Posterior vena cava (tissue), 2 donors: ENCODE results near the gene SHROOM3. TPM values are rescaled to one million over a fixed set of nuclear protein-coding genes. Genes with fewer than 3 reads are reported as not detected.

Source experiments
- DNase-seq: peaks from one replicate; pipeline ENCODE4 v3.0.0-alpha.2; 2020; ENCODE audit warnings: low spot score
- intact Hi-C, 2 donors: fragments of 100-400 bp; cut with DNase I; formaldehyde crosslinking; loops; one replicate each; pipeline versions ENCODE4 v1.14.1 to v1.14.2; 2022 to 2023
- total RNA-seq, 2 donors: library from RNA; stranded (reverse); fragmentation: NEBNext Ultra II Directional; extraction: Animal tissue kit (Norgen Biotek cat#: 25700); gene quantifications; one replicate each; pipeline ENCODE4 v1.2.1, GENCODE V29; 2021
- donor health status: DM: yes; HTN: yes; CAD: no.
- donor health status: DM: yes; HTN: yes; CAD: no.

SHROOM3 gene
- total RNA-seq, 2 donors from 2014 or later = 71.4 to 77.8 TPM

DNA sequence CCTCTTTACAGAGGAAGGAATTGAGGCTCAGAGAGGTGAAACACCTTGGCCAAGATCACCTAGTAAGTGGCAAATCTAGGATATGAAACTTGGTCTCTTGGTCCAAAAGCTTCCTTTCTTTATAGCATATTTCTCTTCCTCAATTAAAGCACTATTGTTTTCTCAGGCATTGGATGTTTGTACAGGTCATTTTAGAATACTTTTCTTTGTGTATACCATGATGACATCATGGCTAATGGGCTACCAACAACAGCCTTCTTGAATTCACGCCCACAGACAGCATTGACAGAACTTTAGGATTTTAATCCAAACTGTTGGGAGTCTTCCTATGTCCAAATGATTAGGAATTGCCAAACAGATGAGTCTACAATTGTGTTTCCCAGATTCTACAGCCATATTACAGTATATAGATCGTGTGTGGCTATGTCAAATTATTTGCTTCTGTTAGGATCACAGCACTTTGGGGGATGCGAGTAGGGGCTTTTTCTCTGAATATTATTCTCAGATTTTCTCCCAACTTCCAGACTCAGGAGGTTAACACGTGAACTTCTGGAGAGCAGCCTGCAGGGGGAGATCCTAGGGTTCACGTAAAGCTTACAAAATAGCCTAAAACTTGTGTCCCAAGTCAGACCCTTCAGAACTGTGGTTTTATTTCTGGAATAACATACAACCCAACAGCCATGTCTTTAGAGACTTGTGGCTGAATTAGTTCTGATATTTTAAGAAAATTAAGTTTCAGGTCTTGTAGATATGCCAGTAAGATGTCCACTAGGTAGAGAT, 191.8 kb downstream of the SHROOM3 start:
- intact Hi-C loops = no loop called here
- no peak for DNase-seq

DNA sequence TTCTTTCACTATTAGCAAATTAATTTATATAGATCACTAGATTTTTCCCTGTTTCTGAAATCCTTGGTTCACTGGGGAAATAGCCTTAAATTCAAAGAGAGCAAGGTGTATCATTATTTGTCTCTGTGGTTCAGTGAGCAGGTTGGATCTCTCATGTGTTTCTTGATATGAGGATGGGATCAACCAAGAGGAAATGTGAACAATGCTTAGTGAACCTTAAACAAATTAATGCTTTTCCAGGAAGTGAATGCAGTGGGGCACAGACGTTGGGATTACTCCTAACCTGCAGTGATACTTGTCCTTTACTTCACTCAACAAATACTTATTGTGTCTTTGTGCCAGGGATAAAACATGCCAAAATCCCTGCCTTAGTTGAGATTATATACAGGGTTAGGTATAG, 193.2 kb downstream of the SHROOM3 start:
- intact Hi-C loops = no loop called here
- no peak for DNase-seq

DNA sequence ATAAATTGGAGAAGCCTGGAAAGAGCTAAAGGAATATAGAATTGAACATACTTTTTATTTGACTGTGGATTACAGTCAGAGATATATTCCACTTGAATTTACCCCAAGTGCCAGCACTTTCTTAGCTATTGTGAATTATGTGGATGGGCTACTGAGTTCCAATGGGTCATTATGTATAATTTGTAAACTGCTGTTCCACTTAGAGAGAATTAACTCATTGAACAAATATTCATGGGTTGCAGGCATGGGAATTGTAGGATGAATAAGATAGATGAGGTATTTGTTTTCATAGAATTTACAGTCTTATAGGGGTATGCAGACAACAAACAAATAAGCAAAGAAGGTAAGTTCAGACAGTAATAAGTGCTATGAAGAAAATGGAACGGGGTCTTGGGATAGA, 195.7 kb downstream of the SHROOM3 start:
- intact Hi-C loops = no loop called here
- no peak for DNase-seq

DNA sequence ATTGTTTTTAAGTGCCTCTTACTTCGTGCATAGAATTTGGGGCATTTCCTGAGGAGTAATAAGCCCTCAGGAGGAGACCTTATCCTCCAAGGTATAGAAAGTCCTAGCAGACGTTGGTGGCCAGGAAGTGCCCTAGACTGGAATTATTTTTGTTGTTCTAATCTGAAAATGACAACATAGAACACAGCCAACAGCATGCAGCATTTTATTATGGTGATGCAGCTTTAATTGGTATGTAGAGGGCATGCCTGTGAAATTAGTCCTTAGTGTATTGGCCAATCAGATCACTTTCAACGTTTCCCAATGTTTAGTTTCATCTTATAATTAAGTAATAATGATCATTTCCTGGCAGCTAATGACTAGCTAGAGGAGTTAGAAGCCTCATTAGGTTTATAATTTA, 199.2 kb downstream of the SHROOM3 start:
- intact Hi-C loops = no loop called here
- no peak for DNase-seq

DNA sequence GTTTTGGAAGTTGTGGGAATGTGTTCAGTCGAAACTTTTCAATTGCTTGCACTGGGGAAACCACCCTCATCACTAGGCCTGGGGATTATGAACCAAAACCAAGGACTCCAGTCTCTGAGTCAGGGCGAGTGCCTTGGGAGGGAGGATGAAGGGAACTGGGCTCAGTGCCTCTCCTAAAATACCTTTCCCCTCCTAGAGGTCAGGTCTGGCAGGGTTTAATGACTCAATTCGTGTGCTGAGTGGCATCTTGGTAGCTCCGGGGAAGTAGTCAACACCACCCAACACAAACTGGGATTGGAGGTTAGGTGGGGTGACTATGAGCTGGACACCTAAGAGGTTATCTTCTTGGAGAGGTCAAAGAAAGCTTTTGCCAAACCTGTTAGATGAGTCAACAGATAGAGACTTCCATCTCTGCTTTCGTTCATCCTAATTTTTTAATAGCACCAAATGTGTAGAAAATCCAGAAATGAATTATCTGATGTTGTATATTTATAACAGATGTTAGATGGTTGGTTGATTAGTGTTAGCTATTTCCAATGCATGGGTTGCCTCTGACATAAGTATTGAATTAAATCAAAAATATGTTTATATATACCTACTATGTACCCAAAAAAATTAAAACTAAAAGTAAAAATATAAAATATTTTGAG, 202.8 kb downstream of the SHROOM3 start:
- intact Hi-C loops = no loop called here
- no peak for DNase-seq

DNA sequence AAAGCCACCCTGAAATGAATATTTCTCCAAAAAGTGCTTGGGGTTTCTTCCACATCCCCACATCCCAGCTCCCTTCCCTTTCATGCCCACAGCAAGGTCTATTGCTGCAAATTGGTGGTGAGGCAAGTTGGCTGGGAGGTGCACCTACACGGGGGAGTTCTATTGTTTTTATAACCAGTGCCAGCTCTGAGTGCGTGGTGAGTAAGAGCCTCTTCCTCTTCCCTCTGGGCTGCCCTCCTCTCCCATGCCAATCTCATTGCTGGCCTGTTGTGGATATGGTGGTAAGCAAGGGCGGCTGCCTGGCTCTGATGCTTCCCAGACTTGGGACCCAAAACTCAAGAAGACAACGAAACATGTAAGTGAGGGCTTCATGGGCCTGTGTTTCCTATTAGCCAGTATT, 204.3 kb downstream of the SHROOM3 start:
- intact Hi-C loops = no loop called here
- no peak for DNase-seq

DNA sequence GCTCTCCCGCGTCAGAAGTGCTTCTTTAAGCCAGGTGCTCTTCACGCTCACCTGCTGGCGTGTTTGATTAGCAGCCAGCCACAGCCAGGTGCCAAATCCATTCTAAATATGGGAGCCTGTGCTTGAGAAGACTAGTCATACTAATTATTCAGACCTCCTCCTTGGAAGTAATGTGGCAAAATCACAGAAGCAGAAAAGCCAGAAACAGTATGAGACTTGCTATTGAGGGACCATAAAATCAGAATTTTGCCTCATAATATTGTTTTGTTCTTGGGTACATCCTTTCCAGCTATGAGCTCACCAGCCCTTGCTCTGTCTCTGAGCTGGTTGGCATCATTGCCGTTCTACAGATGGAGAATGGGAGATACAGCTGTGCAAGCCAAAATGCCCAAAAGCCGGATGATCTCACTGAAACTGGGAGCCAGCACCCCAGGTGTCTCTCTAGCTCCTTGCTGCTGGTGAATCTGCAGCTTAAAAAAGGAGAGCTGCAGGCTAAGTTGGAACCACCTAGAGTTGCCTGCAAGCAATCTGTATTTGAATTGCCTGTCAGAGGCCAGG, 205.4 kb downstream of the SHROOM3 start:
- no peak for DNase-seq
- intact Hi-C loops = no loop called here

DNA sequence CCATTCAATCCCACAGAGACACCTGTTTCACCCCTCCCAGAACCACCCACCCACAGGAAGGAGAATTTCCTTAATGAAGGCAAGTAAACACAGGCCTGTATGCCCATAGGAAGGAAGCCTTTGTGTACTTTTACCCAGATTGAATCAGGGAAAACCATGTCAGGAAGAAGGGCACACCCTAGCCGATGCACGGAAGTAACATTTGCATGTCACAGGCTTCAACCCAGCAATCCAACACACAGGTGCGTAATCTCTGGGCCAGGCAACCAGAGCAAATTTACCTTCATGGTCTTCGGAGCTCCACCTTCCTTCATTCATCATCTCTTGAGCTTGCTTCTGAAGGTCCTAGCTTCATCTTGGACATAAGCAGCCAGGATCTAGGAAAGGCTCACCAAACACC, 206.3 kb downstream of the SHROOM3 start:
- DNase-seq = no peak
- intact Hi-C loops = no loop called here

DNA sequence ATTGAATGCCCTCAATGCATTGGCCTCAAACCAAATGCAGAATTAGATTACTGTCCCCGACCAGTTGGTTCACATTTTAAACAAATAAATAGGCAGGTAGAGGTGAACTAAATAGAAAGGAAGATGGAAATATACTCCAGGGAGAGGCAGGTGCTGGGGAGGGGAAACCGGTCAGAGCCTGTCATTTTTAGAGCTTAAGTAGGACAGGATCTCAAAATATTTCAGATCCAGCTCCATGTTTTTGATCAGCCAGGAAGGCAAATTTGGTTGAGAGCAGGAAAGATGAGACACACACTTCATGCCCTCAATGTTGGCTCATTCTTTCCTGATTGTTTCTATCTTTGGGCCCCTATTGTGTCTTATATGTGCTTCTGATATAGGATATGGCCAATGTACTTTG, 206.7 kb downstream of the SHROOM3 start:
- intact Hi-C loops = no loop called here
- DNase-seq = no peak

DNA sequence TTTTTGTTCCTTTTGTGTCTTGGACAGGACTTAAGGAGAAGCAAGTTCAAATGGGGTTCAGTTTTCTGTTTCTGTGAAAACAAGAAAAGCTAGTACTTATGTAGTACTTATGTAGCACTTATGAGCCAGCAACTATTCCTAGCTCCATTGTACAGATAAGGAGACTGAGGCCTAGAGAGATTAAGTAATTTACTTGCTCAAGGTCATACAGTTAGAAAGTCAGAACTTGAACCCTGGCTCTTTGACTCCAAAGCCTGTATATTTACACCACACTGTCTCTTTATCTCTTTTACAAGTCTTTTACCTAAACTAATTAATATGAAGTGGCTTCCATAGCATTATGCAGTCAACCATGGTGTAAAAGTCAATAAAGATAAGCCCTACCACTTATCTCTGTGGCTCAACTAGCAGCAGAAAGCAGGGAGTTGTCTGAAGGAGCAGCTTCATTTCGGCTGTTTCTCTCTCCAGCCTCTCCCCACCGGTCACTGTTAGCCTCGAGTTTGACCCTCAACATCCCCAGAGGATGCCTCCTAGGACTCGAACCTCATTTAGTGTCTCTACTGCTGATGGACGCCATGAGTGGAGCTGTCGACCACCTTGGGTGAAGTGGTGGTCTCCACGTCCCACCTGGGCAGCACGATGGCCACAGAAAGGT, 209.9 kb downstream of the SHROOM3 start:
- DNase-seq = no peak
- intact Hi-C loops = no loop called here

DNA sequence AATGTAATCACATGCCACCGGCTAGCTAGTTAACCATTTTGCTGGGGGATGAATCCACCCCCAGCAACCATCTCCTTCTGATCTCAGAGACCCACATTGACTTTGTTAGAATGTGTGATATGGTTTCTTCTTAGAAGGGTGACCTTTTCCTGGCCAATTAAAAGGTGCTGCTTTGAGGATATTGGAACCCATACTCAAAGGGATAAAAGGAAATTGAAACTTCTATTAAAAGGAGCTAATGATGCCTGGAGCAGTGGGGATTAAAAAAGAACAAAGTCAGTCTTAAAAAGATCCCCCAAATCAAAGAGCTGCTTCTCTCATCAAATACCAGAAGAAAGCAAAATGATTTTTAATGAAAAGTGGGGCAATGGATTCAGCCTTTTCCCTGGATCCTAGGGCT, 214.1 kb downstream of the SHROOM3 start:
- intact Hi-C loops = no loop called here
- no peak for DNase-seq

DNA sequence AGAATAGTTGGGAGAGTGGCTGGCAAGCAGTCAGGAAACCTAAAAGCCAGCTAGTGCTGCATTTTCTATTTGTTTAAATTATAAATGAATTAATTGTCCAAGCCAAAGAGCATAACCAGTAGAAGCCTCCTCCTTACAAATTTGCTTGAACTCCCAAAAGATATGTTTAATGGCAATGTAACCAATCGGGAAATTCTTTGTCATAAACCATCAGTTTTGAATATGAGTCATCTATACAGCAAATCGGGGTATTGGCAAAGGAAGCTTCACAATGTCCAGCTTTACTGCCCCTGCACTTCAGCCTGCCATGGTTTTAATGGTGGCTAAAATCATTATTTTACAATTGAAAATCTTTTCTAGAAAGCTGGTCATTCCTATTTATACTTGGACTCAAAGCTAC, 216.6 kb downstream of the SHROOM3 start:
- no peak for DNase-seq
- intact Hi-C loops = no loop called here

DNA sequence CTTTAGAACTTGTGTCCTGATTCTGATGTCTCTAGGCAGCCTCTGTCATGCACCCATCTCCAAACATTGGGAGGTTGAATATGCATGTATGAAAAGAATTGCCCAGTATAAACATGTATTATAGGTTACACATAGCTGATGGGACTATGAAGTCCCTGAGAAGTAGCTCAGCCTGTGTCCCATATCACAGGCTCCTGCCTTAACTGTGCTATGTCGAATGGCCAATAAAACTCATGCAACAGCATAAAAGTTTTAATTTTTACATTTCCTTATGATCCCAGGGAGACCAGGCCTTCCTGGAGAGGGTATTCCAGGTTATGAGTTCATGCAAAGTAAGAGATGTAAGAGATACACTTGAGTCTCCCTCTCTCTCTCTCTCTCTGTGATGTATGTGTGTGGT, 217.4 kb downstream of the SHROOM3 start:
- intact Hi-C loops = no loop called here
- no peak for DNase-seq

DNA sequence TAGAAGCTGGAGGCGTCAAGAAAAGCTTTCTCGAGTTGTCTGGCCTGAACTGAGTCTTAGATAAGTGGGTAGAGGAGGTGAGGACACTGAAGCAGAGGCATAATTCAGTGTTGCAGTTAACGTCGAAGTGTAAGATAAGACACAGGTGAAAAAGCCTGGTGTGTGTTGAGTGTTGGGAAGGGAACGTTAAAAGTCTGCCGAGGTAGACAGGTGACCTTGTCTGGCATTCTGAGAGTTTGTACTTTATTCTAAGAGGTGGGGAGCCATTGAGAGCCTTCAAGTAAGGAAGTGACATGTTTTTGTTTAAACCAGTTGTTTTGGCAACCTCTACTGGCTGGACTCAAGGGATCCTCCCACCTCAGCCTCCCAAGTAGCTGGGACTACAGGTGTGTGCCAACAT, 219.1 kb downstream of the SHROOM3 start:
- intact Hi-C loops = no loop called here
- no peak for DNase-seq

DNA sequence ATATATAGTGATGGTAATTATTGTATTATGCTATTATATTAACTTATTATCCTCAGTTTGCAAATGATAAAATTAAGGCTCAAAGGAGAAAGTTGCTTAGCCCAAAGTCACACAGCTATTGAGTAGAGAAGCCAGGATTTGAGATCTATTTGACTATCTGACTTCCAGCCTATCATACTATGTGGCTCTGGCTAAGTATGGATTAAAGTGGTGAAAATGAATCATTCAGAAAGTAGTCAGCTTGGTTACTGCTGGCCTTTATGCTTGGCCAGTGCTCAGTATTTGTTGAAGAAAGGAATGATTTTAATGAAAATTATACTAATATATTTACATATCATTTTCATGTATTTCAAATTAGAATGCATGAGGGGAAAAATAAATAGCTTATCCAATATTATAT, 219.8 kb downstream of the SHROOM3 start:
- DNase-seq = no peak
- intact Hi-C loops = no loop called here

DNA sequence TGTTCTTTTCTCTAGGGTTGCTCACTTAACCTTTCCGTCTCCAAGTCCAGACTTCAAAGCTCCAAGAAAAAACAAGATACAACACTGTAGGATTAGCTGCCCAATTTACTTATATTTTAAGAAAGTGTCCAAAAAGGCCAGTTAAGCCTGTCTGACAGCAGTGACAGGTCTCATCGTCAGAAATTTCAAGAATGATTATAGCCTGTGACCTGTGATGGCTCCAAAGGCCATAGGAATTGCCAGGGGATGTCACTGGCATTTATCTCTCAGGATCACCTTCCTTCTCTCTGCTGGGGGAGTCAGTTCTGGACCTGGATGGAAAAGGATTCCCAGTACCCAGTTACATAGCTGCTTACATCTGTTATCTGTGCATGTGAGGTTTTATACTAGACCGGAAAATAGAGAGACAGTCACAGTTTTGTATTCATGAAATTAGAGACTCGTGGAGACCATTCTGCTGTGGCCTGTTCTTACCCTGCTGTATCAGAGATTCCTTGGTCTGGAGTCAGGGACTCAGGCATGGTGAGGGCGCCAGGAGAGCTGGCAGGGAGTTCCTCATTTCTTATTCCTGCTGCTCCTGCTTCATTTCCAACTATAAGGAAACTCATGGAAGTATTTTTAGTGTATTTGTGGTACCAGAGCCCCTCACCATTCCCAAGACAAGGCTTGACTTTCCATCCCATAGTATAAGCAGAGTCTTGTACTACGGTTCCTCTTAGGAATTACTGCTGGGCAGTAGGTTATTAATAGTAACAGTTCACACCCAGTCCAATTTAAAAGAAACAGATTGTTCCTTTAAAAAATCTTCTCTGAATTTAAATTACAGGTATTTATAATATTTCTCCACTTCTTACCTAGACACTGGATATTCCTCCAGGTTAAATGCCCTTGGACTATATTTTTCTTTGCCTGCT, 220.8 kb downstream of the SHROOM3 start:
- DNase-seq = no peak
- intact Hi-C loops = no loop called here

DNA sequence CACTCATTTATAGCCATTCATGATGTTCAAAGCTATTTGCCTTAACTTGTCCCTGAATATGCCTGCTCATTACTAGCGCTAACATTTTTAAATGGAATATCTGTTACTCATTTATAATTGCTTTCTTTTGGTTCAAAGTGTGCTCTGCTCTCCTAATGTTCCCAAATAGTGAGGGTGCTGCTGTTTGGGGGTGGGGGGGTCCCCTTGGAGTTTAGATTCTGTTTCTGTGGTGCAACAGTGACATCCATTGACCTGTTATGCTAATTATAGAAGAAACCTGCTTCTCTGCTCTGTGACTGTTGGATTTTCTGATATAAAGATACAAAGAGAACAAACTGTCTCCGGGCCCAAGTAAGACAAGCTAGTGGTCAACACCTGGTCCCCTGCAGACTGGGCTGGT, 222.4 kb downstream of the SHROOM3 start:
- no peak for DNase-seq
- intact Hi-C loops = no loop called here

DNA sequence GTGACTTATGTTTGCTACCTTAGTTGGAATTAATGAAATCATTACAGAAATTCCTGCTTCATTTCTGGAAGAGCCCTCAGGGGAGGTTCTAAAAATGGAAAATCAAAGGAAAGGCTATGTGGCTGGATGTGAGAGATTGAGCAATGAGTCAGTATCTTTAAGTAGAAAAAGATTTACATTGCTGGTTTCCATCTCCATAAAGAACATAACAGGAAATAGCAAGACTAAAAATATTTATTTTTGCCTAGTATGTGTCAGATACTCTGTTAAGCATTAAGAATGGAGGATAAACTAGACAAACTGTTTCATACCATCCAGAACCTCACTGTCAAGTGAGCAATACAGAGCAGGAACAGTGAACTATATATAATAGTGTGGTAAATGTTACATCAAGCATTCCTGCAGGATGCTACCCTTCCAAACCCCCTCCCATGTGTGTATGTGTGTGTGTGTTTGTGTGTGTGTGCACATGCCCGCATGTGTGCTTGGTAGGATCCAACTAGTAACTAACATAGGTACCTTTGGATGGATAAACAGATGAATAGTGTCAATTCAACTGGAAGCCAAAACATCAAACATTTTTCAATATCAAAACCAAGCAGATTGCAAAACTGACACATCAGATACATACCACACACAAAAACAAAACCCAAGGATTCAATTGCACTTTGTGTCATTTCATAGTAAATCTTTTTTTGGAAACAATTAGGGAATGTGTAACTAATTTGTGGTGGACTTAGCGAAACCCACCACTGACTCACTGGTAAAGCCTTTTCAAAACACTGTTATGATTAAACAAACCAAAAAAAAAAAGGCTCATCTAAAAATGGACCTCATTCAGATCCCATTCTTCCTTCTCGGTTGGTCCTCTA, 223.4 kb downstream of the SHROOM3 start:
- intact Hi-C loops = no loop called here
- no peak for DNase-seq

DNA sequence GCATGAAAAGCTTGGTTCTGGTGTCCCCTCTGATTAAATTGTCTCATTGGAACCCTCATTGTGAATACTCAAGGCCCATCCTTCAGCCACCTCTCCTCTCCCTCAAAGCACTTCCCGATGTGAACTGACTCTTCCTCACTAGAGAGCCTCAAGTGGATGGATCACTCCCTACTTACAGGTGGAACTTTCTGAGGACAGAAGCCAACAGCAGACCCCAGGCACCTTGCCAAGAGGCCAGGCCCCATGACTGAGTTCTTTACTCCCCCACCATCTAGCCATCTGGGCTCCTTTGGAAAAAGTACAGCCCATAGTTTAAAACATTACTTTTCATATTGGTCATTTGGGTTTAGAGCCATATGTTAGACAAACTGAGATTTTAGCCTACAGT, 224.1 kb downstream of the SHROOM3 start:
- no peak for DNase-seq
- intact Hi-C loops = no loop called here
